Adrenal gland (tissue), 5 donors: Measurements from ENCODE around the gene SYT8.

Experiments
- POLR2A ChIP-seq, 2 donors: fragments of 450-650 bp; IDR thresholded peaks; one replicate each; pipeline ENCODE4 v1.6.1; 2017; ENCODE audit warnings: antibody characterized with exemption in 2 of 2, mild to moderate bottlenecking in 2 of 2, moderate library complexity in 1 of 2
- TF ChIP-seq, protein P1 (sequence below), 6 experiments: fragments of 450-650 bp in 4 of 6; fragments of 200-600 bp in 2 of 6; sonication (generic) in 1 of 6; IDR thresholded peaks; 1 replicate in 5 of 6; 2 replicates in 1 of 6; pipeline versions ENCODE4 v1.5.1 to v1.8.0; 2016 to 2021; ENCODE audit warnings: antibody characterized with exemption in 6 of 6, mild to moderate bottlenecking in 2 of 6, moderate library complexity in 1 of 6
- donor health status: DM: no; HTN: no; CAD: no.

DNA sequence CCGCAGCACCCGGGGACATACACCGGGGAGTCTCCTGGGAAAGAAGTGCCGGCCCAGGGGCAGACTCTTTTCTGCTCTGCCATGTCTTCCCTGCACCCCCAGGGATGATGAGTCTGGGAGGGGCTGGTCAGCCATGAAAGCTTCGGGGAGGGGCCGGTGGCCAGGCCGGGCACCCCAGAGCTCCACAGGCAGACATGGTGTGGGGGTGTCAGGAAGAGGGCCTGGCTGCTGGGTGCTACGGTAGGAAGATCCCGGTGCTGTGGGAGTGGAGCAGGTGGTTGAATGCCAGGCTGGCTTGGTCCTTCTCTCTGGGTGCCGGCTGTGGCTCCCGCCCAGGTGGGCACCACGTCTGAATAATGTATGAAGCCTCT is 35.5 kb downstream of the SYT8 start:
- TF ChIP-seq POLR2A (IDR thresholded peaks at IDR 0.05) = no peak
- TF ChIP-seq, protein P1, sequence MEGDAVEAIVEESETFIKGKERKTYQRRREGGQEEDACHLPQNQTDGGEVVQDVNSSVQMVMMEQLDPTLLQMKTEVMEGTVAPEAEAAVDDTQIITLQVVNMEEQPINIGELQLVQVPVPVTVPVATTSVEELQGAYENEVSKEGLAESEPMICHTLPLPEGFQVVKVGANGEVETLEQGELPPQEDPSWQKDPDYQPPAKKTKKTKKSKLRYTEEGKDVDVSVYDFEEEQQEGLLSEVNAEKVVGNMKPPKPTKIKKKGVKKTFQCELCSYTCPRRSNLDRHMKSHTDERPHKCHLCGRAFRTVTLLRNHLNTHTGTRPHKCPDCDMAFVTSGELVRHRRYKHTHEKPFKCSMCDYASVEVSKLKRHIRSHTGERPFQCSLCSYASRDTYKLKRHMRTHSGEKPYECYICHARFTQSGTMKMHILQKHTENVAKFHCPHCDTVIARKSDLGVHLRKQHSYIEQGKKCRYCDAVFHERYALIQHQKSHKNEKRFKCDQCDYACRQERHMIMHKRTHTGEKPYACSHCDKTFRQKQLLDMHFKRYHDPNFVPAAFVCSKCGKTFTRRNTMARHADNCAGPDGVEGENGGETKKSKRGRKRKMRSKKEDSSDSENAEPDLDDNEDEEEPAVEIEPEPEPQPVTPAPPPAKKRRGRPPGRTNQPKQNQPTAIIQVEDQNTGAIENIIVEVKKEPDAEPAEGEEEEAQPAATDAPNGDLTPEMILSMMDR (IDR thresholded peaks at IDR 0.05) = no peak
